GM10248 (cell line): ENCODE measurements around the gene LRP8.
"Not testable (repeated sequence)": the region's sequence is repeated elsewhere in the genome, so short reads cannot be mapped to it uniquely, and the experiment has no call there.

Source experiments
- CTCF ChIA-PET: fragments of 300-600 bp; sonication (Branson Sonifier 250); formaldehyde crosslinking; extraction: SDS; loops from one replicate; lab custom pipeline; 2021; ENCODE audit warnings: antibody characterized with exemption; lab: Yijun Ruan, JAX
- POLR2A ChIA-PET: fragments of 350-650 bp; sonication (Branson Sonifier 250); formaldehyde crosslinking; extraction: SDS; loops from one replicate; lab custom pipeline; 2020; ENCODE audit warnings: antibody characterized with exemption; lab: Yijun Ruan, JAX
- DNase-seq: peaks from one replicate; pipeline ENCODE4 v3.0.0; 2012; ENCODE audit errors: extremely low spot score
- TF ChIP-seq, protein P1 (sequence below): IDR thresholded peaks from 2 replicates; pipeline ENCODE4 v1.5.1; 2012; ENCODE audit warnings: mild to moderate bottlenecking, low read depth; ENCODE audit errors: extremely low read depth, missing control alignments, control extremely low read depth

The LRP8 gene

DNA sequence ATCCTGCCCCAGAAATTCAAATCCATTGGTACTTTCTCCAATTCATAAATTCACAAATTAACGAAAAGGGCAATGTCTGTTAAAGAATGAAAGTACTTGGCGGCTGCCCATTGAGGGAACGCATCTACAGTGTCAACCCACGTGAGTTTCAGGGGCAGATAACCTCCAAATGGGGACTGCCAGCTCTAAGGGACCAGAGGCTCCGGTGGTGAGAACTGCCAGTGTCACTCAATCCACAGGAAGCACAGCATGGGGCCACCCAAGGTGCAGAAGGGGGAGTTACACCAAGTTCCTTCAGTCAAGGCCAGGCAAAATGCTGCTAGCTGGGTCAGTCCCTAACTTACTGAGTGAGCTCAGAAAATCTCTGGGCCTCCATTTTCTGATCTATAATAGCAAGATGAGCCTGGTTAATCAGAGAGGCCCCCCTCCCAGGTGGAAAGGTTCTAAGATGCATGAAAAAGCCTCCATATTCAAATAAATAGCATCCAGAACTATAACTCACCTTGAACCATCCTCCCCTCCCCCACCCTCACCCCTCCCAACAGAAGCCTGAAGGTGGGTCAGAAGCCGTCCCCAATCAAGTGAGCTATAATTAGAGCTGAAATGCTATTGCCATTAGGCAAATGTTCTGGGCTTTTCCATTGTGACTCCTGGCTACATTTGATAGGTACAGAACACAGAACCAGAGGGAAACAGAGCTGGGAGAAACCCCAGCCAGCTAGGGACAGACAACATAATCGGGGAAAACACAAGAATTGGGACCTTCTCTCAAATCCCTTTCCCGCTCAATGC is 41.7 kb downstream of the LRP8 start:
- DNase-seq, result no peak
- ChIA-PET POLR2A (no interaction called here), CTCF (interaction anchor here (1.2 to 8.7 kb wide), 4 partner anchors 7 to 108 kb away, joined by 3 to 74 read pairs (median 24); no protein-coding TSS in a partner anchor)
- TF ChIP-seq, protein P1, sequence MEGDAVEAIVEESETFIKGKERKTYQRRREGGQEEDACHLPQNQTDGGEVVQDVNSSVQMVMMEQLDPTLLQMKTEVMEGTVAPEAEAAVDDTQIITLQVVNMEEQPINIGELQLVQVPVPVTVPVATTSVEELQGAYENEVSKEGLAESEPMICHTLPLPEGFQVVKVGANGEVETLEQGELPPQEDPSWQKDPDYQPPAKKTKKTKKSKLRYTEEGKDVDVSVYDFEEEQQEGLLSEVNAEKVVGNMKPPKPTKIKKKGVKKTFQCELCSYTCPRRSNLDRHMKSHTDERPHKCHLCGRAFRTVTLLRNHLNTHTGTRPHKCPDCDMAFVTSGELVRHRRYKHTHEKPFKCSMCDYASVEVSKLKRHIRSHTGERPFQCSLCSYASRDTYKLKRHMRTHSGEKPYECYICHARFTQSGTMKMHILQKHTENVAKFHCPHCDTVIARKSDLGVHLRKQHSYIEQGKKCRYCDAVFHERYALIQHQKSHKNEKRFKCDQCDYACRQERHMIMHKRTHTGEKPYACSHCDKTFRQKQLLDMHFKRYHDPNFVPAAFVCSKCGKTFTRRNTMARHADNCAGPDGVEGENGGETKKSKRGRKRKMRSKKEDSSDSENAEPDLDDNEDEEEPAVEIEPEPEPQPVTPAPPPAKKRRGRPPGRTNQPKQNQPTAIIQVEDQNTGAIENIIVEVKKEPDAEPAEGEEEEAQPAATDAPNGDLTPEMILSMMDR, result no peak

DNA sequence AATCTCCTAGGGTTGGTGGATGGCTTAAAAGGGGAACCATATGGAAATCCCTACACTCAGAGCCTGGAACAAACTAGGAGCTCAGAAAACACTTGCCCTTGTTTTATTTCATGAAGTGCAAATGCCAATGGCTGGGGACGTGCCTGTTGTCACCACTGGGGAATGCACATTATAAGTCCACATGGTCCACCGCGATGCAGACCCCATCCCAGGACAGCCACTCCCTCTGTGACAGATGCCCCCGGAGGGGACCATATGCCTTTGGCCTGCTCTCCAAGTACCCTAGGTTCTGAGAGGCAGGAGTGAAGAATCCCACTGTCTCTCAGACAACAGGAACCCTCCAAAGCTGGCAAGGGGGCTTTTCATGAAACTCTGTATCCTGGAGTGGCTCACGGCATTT is 42.3 kb downstream of the LRP8 start:
- CTCF ChIA-PET, result interaction anchor here (1.2 to 8.7 kb wide), 4 partner anchors 6 to 108 kb away, joined by 3 to 74 read pairs (median 24); no protein-coding TSS in a partner anchor
- POLR2A ChIA-PET, result no interaction called here
- DNase-seq, result no peak
- TF ChIP-seq, protein P1, result no peak

DNA sequence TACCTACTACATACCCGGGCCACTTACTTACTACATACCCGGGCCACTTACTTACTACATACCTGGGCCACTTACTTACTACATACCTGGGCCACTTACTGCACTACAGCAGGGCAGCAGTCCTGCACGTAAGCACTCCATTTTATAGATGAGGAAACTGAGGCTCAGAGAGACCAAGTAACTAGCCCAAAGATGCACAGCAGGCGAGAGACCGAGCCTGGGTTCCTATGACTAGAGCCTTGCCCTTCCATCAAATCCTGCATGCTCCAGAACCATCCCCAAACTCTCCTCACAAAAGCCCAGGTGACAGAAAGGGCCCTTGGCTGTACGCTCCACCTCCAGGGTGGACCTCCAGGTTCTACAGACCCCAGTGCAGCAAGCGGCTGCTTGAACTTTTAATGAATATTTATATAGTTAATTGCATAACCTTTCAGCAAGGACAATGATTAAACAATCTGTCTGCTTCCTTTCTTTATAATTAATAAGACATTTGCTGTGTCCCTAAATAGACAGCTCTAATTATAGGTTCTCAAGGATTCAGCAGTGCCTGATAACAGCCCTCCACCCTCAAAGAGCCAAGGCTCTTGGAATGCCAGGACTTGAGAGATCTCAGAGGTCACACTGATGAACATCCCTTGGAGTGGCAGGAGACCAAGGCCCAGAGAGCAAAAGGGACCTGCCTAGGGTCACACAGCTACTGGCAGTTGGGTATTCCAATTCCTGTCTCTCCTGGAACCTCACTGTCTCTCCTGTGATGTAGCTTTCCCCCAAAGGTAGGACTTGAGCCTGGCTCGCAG is 43.4 kb downstream of the LRP8 start:
- no peak for DNase-seq
- ChIA-PET POLR2A (no interaction called here), CTCF (no interaction called here)
- TF ChIP-seq, protein P1, result no peak

DNA sequence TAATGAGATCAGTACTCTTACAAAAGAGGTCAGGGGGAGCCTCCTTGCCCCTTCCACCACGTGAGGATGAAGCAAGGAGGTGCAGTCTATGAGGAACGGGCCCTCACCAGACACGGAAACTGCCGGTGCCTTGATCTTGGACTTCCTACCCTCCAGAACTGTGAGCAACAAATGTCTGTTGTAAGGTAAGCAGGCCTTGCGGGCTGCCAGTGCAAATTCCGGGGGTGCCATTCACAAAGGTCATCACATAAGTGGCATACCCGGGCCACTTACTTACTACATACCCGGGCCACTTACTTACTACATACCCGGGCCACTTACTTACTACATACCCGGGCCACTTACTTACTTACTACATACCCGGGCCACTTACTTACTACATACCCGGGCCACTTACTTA is 44.7 kb downstream of the LRP8 start:
- CTCF ChIA-PET, result interaction anchor here (1.0 to 13.6 kb wide), 3 partner anchors 27 to 111 kb away, joined by 3 to 338 read pairs (median 3); no protein-coding TSS in a partner anchor
- not testable (repeated sequence) for DNase-seq

DNA sequence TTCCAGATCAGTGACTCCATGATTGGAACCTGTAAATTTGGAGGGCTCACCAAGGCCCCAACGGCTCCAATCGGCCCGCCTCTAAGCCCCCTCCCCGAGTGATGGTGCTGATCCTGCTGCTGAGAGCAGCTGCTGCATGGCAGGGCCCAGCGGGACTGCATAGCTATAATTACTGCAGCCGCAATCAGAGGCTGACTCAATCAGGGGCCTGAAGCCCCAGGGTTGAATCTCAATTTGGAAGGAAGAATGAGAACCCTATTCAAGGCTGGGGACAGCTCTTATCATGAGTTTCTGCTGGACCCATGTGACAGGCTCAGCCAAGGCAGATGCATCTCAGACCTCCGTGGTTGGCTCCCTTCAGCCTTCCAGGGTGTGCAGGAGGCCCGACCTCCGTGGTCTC is 46.7 kb downstream of the LRP8 start:
- ChIA-PET POLR2A (no interaction called here), CTCF (interaction anchor here (1.6 to 13.6 kb wide), 4 partner anchors 9 to 113 kb away, joined by 4 to 338 read pairs (median 76); no protein-coding TSS in a partner anchor)
- TF ChIP-seq, protein P1, result no peak
- DNase-seq, result no peak

More for the DNA sequence above, 44.7 kb downstream of the LRP8 start:
- POLR2A ChIA-PET, result not testable (repeated sequence)

DNA sequence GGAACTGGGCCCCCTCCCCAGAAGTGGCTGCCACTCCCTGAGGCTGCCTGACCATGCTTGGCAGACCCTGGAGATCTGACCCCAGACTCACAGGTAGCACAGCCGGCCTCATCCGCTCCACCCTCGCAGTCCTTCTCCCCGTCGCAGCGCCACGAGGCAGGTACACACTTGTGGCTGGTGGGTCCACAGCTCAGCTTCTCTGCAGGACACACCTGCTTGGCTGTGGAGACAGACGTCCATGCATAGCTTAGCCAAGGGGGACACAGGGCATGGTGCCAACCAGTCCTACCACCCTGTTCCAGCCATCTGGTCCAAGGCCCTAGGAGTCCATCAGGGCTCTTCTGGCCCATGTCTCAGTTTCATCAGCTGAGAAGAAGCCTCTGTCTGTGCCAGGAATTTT is 47.4 kb downstream of the LRP8 start:
- POLR2A ChIA-PET, result no interaction called here

More for the DNA sequence above, 47.4 kb downstream of the LRP8 start:
- no peak for DNase-seq
- CTCF ChIA-PET, result interaction anchor here (1.1 to 13.6 kb wide), 5 partner anchors 9 to 473 kb away, joined by 3 to 338 read pairs (median 74); no protein-coding TSS in a partner anchor
- TF ChIP-seq, protein P1, result no peak
